HCT116 (cell line): ENCODE measurements around the gene VSIG4. TPM values are rescaled to one million over a fixed set of nuclear protein-coding genes. Genes with fewer than 3 reads are reported as not detected.

Experiments used
- ATAC-seq: fragments of 200-7000 bp; cut with Tn5 transposase; 2 replicates; pipeline ENCODE4 v1.9.1; 2020; ENCODE audit warnings: mild to moderate bottlenecking, moderate library complexity
- BruUV-seq: library from RNA; stranded (reverse); fragments of 400-500 nt; replicated peaks from 2 replicates; lab custom pipeline; 2021; lab: Mats Ljungman, UMichigan
- CTCF ChIA-PET: fragments of 300-600 bp; sonication (Branson Sonifier 250); formaldehyde crosslinking; loops from one replicate; lab custom pipeline; 2021; ENCODE audit warnings: antibody characterized with exemption; lab: Charles Lee
- POLR2A ChIA-PET: fragments of 300-600, 350-600 bp; sonication (Branson Sonifier 250); formaldehyde crosslinking; loops from one replicate; lab custom pipeline; 2021; ENCODE audit warnings: antibody characterized with exemption; lab: Charles Lee
- RAD21 ChIA-PET, 2 experiments: fragments of 300-600 bp; sonication (Branson Sonifier 250); formaldehyde crosslinking; loops; one replicate each; lab custom pipeline; 2023; ENCODE audit warnings: low total read pairs in 2 of 2; ENCODE audit not compliant: uncharacterized antibody in 2 of 2, unreplicated experiment in 2 of 2, low non-redundant PET in 1 of 2; lab: Charles Lee
- DNase-seq: peaks from one replicate; pipeline ENCODE4 v3.0.0-alpha.2; 2010; ENCODE audit warnings: low read depth, low spot score
- H2AFZ ChIP-seq: fragments of 200-600 bp; shearing (Covaris generic), sonication (generic); 2 replicates; pipeline ENCODE4 v1.6.1; 2017; ENCODE audit warnings: low read depth, mixed run types, mixed read lengths, antibody characterized with exemption, low read length; ENCODE audit not compliant: poor library complexity, severe bottlenecking
- H3K27ac ChIP-seq: 2 replicates; pipeline ENCODE4 v1.5.1; 2012; ENCODE audit warnings: low read depth, low read length
- H3K27me3 ChIP-seq: fragments of 200-600 bp; sonication (generic); 2 replicates; pipeline ENCODE4 v1.6.1; 2016; ENCODE audit warnings: mixed run types, low read length, mixed read lengths; ENCODE audit not compliant: insufficient read depth
- H3K36me3 ChIP-seq, 2 experiments: fragments of 200-500 bp in 1 of 2; fragments of 200-600 bp in 1 of 2; sonication (Bioruptor generic) in 1 of 2; sonication (generic) in 1 of 2; 2 replicates each; pipeline versions ENCODE4 v1.5.1 to v1.6.1; 2014 to 2016; ENCODE audit warnings: low read length in 2 of 2, inconsistent platforms in 1 of 2, mixed read lengths in 1 of 2, mixed run types in 1 of 2; ENCODE audit not compliant: insufficient read depth in 2 of 2, control insufficient read depth in 1 of 2
- H3K4me1 ChIP-seq, 2 experiments: fragments of 200-600 bp in 1 of 2; sonication (generic) in 1 of 2; 2 replicates each; pipeline versions ENCODE4 v1.5.1 to v1.6.1; 2012 to 2017; ENCODE audit warnings: low read length in 2 of 2, inconsistent platforms in 1 of 2, mild to moderate bottlenecking in 1 of 2, mixed read lengths in 1 of 2, mixed run types in 1 of 2, moderate library complexity in 1 of 2; ENCODE audit not compliant: insufficient read depth in 2 of 2, control insufficient read depth in 1 of 2
- H3K4me2 ChIP-seq: fragments of 200-600 bp; sonication (generic); 2 replicates; pipeline ENCODE4 v1.6.1; 2017; ENCODE audit warnings: mixed run types, low read length, mixed read lengths
- H3K4me3 ChIP-seq, 2 experiments: fragments of 200-600 bp in 1 of 2; sonication (generic) in 1 of 2; replicated peaks in 1 of 2; 2 replicates each; pipeline ENCODE4 v1.5.1; 2011 to 2016; ENCODE audit warnings: low read length in 2 of 2, control low read depth in 1 of 2, low read depth in 1 of 2, mild to moderate bottlenecking in 1 of 2, mixed read lengths in 1 of 2, mixed run types in 1 of 2
- H3K79me2 ChIP-seq: fragments of 200-600 bp; sonication (generic); 2 replicates; pipeline ENCODE4 v1.6.1; 2017; ENCODE audit warnings: mild to moderate bottlenecking, mixed run types, low read length, moderate library complexity, mixed read lengths; ENCODE audit not compliant: insufficient read depth
- H3K9ac ChIP-seq: fragments of 200-600 bp; sonication (generic); 2 replicates; pipeline ENCODE4 v1.6.1; 2016; ENCODE audit warnings: low read length, mixed read lengths
- H3K9me2 ChIP-seq: fragments of 200-600 bp; sonication (generic), shearing (Covaris generic); 2 replicates; pipeline ENCODE4 v1.6.1; 2017; ENCODE audit warnings: mixed run types, mild to moderate bottlenecking, moderate library complexity; ENCODE audit not compliant: insufficient read depth
- H3K9me3 ChIP-seq, 2 experiments: fragments of 200-500 bp in 1 of 2; fragments of 200-600 bp in 1 of 2; sonication (Bioruptor generic) in 1 of 2; sonication (generic) in 1 of 2; 2 replicates each; pipeline ENCODE4 v1.6.1; 2014 to 2017; ENCODE audit warnings: low read length in 2 of 2, mixed read lengths in 2 of 2, inconsistent platforms in 1 of 2, low read depth in 1 of 2, mild to moderate bottlenecking in 1 of 2, mixed run types in 1 of 2, moderate library complexity in 1 of 2; ENCODE audit not compliant: control insufficient read depth in 1 of 2, insufficient read depth in 1 of 2
- H4K20me1 ChIP-seq: fragments of 200-600 bp; sonication (generic), shearing (Covaris generic); 2 replicates; pipeline ENCODE4 v1.6.1; 2017; ENCODE audit warnings: mixed run types, mild to moderate bottlenecking, moderate library complexity; ENCODE audit not compliant: insufficient read depth
- CEBPB ChIP-seq: IDR thresholded peaks from 2 replicates; pipeline ENCODE4 v1.6.1; 2012; ENCODE audit warnings: low read depth
- EZH2phosphoT487 ChIP-seq: fragments of 200-600 bp; IDR thresholded peaks from 2 replicates; pipeline ENCODE4 v1.6.1; 2018; ENCODE audit warnings: antibody characterized with exemption, borderline replicate concordance
- FOSL1 ChIP-seq: IDR thresholded peaks from 2 replicates; pipeline ENCODE4 v1.6.1; 2012; ENCODE audit warnings: low read depth
- JUND ChIP-seq: IDR thresholded peaks from 2 replicates; pipeline ENCODE4 v1.6.1; 2012
- POLR2AphosphoS5 ChIP-seq: IDR thresholded peaks from 2 replicates; pipeline ENCODE4 v1.6.1; 2011; ENCODE audit warnings: mild to moderate bottlenecking, low read depth, low read length, moderate library complexity
- SRF ChIP-seq: IDR thresholded peaks from 2 replicates; pipeline ENCODE4 v1.6.1; 2012; ENCODE audit warnings: low read depth
- TCF7L2 ChIP-seq: IDR thresholded peaks from 2 replicates; pipeline ENCODE4 v1.7.0; 2011; ENCODE audit warnings: borderline replicate concordance, inconsistent platforms; ENCODE audit not compliant: insufficient read depth, insufficient read length; ENCODE audit errors: extremely low read depth
- YY1 ChIP-seq: IDR thresholded peaks from 2 replicates; pipeline ENCODE4 v1.6.1; 2011; ENCODE audit warnings: low read length, low read depth, moderate library complexity, mild to moderate bottlenecking; ENCODE audit not compliant: insufficient replicate concordance; ENCODE audit errors: extremely low read depth
- ZFX ChIP-seq: fragments of 450-650 bp; IDR thresholded peaks from 2 replicates; pipeline ENCODE4 v1.6.1; 2017
- intact Hi-C: fragments of 100-400 bp; cut with micrococcal nuclease; formaldehyde crosslinking; loops from 2 replicates; pipeline ENCODE4 v1.10.0; 2022
- total RNA-seq: library from RNA; stranded (reverse); gene quantifications from one replicate; pipeline ENCODE4 v1.2.1, GENCODE V29; 2021; ENCODE audit not compliant: unreplicated experiment
- TF ChIP-seq, protein P1 (sequence below), 3 experiments: fragments of 200-600 bp in 1 of 3; sonication (generic) in 1 of 3; IDR thresholded peaks in 2 of 3; conservative IDR thresholded peaks in 1 of 3; 2 replicates each; pipeline ENCODE4 v1.5.1; 2012 to 2017; ENCODE audit warnings: low read depth in 2 of 3, low read length in 2 of 3, antibody characterized with exemption in 1 of 3, borderline replicate concordance in 1 of 3, control low read depth in 1 of 3, mild to moderate bottlenecking in 1 of 3, mixed read lengths in 1 of 3, mixed run types in 1 of 3, moderate library complexity in 1 of 3; ENCODE audit not compliant: insufficient read depth in 1 of 3
- TF ChIP-seq, protein P2 (sequence below): IDR thresholded peaks from 2 replicates; pipeline ENCODE4 v1.6.1; 2012; ENCODE audit warnings: low read depth
- TF ChIP-seq, protein P3 (sequence below): IDR thresholded peaks from 2 replicates; pipeline ENCODE4 v1.6.1; 2012
- TF ChIP-seq, protein P4 (sequence below): IDR thresholded peaks from 2 replicates; pipeline ENCODE4 v1.6.1; 2011; ENCODE audit warnings: mild to moderate bottlenecking, low read length, moderate library complexity; ENCODE audit not compliant: insufficient replicate concordance; ENCODE audit errors: extremely low read depth

Gene VSIG4
- total RNA-seq, 1 experiment from 2014 or later = 0.59 TPM

GRCh38 chrX:66008328-66008970, 31.4 kb downstream of the VSIG4 start:
- no peak overlapping the region for H3K9ac ChIP-seq
- intact Hi-C loops = no loop called here
- DNase-seq = no peak
- no peaks in the 10 kb centered on the region for H3K36me3 ChIP-seq
- H3K4me2 ChIP-seq = no peak overlapping the region
- no peak overlapping the region for H3K27ac ChIP-seq
- no peak for TF ChIP-seq ZFX
- no peak for TF ChIP-seq SRF
- no peak for TF ChIP-seq EZH2phosphoT487
- no peak for TF ChIP-seq POLR2AphosphoS5
- no peak for TF ChIP-seq JUND
- no peak for TF ChIP-seq CEBPB
- TF ChIP-seq, protein P1, sequence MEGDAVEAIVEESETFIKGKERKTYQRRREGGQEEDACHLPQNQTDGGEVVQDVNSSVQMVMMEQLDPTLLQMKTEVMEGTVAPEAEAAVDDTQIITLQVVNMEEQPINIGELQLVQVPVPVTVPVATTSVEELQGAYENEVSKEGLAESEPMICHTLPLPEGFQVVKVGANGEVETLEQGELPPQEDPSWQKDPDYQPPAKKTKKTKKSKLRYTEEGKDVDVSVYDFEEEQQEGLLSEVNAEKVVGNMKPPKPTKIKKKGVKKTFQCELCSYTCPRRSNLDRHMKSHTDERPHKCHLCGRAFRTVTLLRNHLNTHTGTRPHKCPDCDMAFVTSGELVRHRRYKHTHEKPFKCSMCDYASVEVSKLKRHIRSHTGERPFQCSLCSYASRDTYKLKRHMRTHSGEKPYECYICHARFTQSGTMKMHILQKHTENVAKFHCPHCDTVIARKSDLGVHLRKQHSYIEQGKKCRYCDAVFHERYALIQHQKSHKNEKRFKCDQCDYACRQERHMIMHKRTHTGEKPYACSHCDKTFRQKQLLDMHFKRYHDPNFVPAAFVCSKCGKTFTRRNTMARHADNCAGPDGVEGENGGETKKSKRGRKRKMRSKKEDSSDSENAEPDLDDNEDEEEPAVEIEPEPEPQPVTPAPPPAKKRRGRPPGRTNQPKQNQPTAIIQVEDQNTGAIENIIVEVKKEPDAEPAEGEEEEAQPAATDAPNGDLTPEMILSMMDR (IDR thresholded peaks at IDR 0.05 in 2 of 3, conservative IDR thresholded peaks at IDR 0.05 in 1 of 3; ENCODE audit: borderline replicate concordance in 1 of 3, insufficient read depth in 1 of 3, low read depth in 2 of 3, low read length in 2 of 3) = no peak
- TF ChIP-seq, protein P2, sequence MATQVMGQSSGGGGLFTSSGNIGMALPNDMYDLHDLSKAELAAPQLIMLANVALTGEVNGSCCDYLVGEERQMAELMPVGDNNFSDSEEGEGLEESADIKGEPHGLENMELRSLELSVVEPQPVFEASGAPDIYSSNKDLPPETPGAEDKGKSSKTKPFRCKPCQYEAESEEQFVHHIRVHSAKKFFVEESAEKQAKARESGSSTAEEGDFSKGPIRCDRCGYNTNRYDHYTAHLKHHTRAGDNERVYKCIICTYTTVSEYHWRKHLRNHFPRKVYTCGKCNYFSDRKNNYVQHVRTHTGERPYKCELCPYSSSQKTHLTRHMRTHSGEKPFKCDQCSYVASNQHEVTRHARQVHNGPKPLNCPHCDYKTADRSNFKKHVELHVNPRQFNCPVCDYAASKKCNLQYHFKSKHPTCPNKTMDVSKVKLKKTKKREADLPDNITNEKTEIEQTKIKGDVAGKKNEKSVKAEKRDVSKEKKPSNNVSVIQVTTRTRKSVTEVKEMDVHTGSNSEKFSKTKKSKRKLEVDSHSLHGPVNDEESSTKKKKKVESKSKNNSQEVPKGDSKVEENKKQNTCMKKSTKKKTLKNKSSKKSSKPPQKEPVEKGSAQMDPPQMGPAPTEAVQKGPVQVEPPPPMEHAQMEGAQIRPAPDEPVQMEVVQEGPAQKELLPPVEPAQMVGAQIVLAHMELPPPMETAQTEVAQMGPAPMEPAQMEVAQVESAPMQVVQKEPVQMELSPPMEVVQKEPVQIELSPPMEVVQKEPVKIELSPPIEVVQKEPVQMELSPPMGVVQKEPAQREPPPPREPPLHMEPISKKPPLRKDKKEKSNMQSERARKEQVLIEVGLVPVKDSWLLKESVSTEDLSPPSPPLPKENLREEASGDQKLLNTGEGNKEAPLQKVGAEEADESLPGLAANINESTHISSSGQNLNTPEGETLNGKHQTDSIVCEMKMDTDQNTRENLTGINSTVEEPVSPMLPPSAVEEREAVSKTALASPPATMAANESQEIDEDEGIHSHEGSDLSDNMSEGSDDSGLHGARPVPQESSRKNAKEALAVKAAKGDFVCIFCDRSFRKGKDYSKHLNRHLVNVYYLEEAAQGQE = no peak
- TF ChIP-seq, protein P3, sequence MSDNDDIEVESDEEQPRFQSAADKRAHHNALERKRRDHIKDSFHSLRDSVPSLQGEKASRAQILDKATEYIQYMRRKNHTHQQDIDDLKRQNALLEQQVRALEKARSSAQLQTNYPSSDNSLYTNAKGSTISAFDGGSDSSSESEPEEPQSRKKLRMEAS = no peak
- TF ChIP-seq, protein P4, sequence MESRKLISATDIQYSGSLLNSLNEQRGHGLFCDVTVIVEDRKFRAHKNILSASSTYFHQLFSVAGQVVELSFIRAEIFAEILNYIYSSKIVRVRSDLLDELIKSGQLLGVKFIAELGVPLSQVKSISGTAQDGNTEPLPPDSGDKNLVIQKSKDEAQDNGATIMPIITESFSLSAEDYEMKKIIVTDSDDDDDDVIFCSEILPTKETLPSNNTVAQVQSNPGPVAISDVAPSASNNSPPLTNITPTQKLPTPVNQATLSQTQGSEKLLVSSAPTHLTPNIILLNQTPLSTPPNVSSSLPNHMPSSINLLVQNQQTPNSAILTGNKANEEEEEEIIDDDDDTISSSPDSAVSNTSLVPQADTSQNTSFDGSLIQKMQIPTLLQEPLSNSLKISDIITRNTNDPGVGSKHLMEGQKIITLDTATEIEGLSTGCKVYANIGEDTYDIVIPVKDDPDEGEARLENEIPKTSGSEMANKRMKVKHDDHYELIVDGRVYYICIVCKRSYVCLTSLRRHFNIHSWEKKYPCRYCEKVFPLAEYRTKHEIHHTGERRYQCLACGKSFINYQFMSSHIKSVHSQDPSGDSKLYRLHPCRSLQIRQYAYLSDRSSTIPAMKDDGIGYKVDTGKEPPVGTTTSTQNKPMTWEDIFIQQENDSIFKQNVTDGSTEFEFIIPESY = no peak
- TF ChIP-seq FOSL1 = no peak
- TF ChIP-seq YY1 = no peak
- TF ChIP-seq TCF7L2 = no peak
- TF ChIP-seq, all 23 proteins: peak for 0
- Histone ChIP-seq H3K4me3 (no peak overlapping the region), H3K9me2 (no peaks in the 10 kb centered on the region), H3K27me3 (no peaks in the 10 kb centered on the region), H4K20me1 (no peaks in the 10 kb centered on the region), H3K4me1 (no peaks in the 10 kb centered on the region), H3K79me2 (no peaks in the 10 kb centered on the region), H3K9me3 (no peaks in the 10 kb centered on the region), H2AFZ (no peak overlapping the region)
- ChIA-PET CTCF (no interaction called here), POLR2A (no interaction called here), RAD21 (no interaction called here)
- no peak for ATAC-seq
- BruUV-seq = no TSS peak
